ENCODE results near the gene ZNF12.
"Not testable (repeated sequence)": the region's sequence is repeated elsewhere in the genome, so short reads cannot be mapped to it uniquely, and the experiment has no call there.

Gene ZNF12

GRCh38 chr7:6691103-6691502 lies 15.6 kb downstream of the ZNF12 start:
- DNase-seq = no peak

GRCh38 chr7:6680146-6680545 lies 26.6 kb downstream of the ZNF12 start:
- DNase-seq = no peak

- DNase-seq = no peak
These were observed 30.8 kb downstream of the ZNF12 start for GRCh38 chr7:6675807-6676405.

- DNase-seq = not testable (repeated sequence)
These were observed 35.9 kb downstream of the ZNF12 start for GRCh38 chr7:6670851-6671250.

GRCh38 chr7:6658618-6659345 lies 48.0 kb downstream of the ZNF12 start:
- no peak for DNase-seq

GRCh38 chr7:6656413-6656812 lies 50.3 kb downstream of the ZNF12 start:
- DNase-seq = no peak

GRCh38 chr7:6655636-6656385 lies 50.9 kb downstream of the ZNF12 start:
- DNase-seq = no peak

GRCh38 chr7:6654842-6655610 lies 51.7 kb downstream of the ZNF12 start:
- DNase-seq = no peak

- DNase-seq = no peak
These were observed 52.5 kb downstream of the ZNF12 start for GRCh38 chr7:6654113-6654841.

- no peak for DNase-seq
These were observed 53.4 kb downstream of the ZNF12 start for GRCh38 chr7:6653071-6654003.

GRCh38 chr7:6652446-6653011 lies 54.2 kb downstream of the ZNF12 start:
- DNase-seq = no peak

- no peak for DNase-seq
These were observed 54.8 kb downstream of the ZNF12 start for GRCh38 chr7:6651851-6652445.

- no peak for DNase-seq
These were observed 56.2 kb downstream of the ZNF12 start for GRCh38 chr7:6650521-6651011.

- DNase-seq = no peak
These were observed 56.7 kb downstream of the ZNF12 start for GRCh38 chr7:6650086-6650485.

- no peak for DNase-seq
These were observed 57.3 kb downstream of the ZNF12 start for GRCh38 chr7:6649241-6649961.

- no peak for DNase-seq
These were observed 58.0 kb downstream of the ZNF12 start for GRCh38 chr7:6648815-6649104.

GRCh38 chr7:6648066-6648814 lies 58.5 kb downstream of the ZNF12 start:
- no peak for DNase-seq

- no peak for DNase-seq
These were observed 59.2 kb downstream of the ZNF12 start for GRCh38 chr7:6647541-6647940.

- no peak for DNase-seq
These were observed 59.7 kb downstream of the ZNF12 start for GRCh38 chr7:6647080-6647479.
